HG03097 (cell line): ENCODE data around the gene PAEP.
"Not testable (repeated sequence)": the region's sequence is repeated elsewhere in the genome, so short reads cannot be mapped to it uniquely, and the experiment has no call there.

Experiments used
- ATAC-seq: cut with Tn5 transposase; IDR thresholded peaks from one replicate; pipeline ENCODE4 v1.9.1; 2021; ENCODE audit not compliant: unreplicated experiment, low FRiP score

The PAEP gene

GRCh38 chr9:135561391-135562234 is at the start of gene PAEP:
TSS of gene PAEP (plus strand) at chr9:135561756.
- no peak for ATAC-seq

GRCh38 chr9:135512241-135512603 is 49.3 kb upstream of the PAEP start:
- no peak for ATAC-seq

- no peak for ATAC-seq
Measured at GRCh38 chr9:135512904-135513303, 48.7 kb upstream of the PAEP start.

GRCh38 chr9:135513351-135513846 is 48.2 kb upstream of the PAEP start:
- no peak for ATAC-seq

- ATAC-seq = not testable (repeated sequence)
Measured at GRCh38 chr9:135513906-135514305, 47.6 kb upstream of the PAEP start.

GRCh38 chr9:135514342-135515082 is 47.0 kb upstream of the PAEP start:
- no peak for ATAC-seq

- no peak for ATAC-seq
Measured at GRCh38 chr9:135515083-135515951, 46.2 kb upstream of the PAEP start.

GRCh38 chr9:135516132-135516860 is 45.3 kb upstream of the PAEP start:
- ATAC-seq = no peak

- no peak for ATAC-seq
Measured at GRCh38 chr9:135517407-135517822, 44.1 kb upstream of the PAEP start.

GRCh38 chr9:135519179-135519971 is 42.2 kb upstream of the PAEP start:
- ATAC-seq = no peak

GRCh38 chr9:135520916-135521607 is 40.5 kb upstream of the PAEP start, which contains the start of gene LCN1:
TSS of gene LCN1 (plus strand) at chr9:135521440. CDS start at chr9:135521498, 58 bp downstream.
- no peak for ATAC-seq

- ATAC-seq = no peak
Measured at GRCh38 chr9:135521608-135522095, 39.9 kb upstream of the PAEP start.

- ATAC-seq = no peak
Measured at GRCh38 chr9:135522137-135522877, 39.2 kb upstream of the PAEP start.

GRCh38 chr9:135522931-135523330 is 38.6 kb upstream of the PAEP start:
- ATAC-seq = no peak

- ATAC-seq = no peak
Measured at GRCh38 chr9:135523521-135524129, 37.9 kb upstream of the PAEP start.

GRCh38 chr9:135524130-135524861 is 37.3 kb upstream of the PAEP start:
- no peak for ATAC-seq
